AG10803 (cell line): ENCODE data around the gene RABGGTA.

Experiments used
- DNase-seq: peaks from one replicate; pipeline ENCODE4 v3.0.0; 2010; ENCODE audit warnings: low read depth
- H3K4me3 ChIP-seq: 2 replicates; pipeline ENCODE4 v1.5.1; 2011; ENCODE audit warnings: mild to moderate bottlenecking, low read length, control low read depth
- CTCF ChIP-seq: conservative IDR thresholded peaks from 2 replicates; pipeline ENCODE4 v1.5.1; 2011; ENCODE audit warnings: mild to moderate bottlenecking, low read length, control low read depth, inconsistent platforms

The RABGGTA gene

GRCh38 chr14:24236689-24237462 is 34.5 kb downstream of the RABGGTA start:
- no peak for TF ChIP-seq CTCF
- no peak overlapping the region for H3K4me3 ChIP-seq
- no peak for DNase-seq

- DNase-seq = no peak
- H3K4me3 ChIP-seq = no peak overlapping the region
- no peak for TF ChIP-seq CTCF
Observed at GRCh38 chr14:24235804-24236688, 35.4 kb downstream of the RABGGTA start.

GRCh38 chr14:24234095-24235005 is 37.0 kb downstream of the RABGGTA start:
- no peak for DNase-seq
- H3K4me3 ChIP-seq = no peak overlapping the region
- TF ChIP-seq CTCF = no peak

GRCh38 chr14:24233538-24233866 is 37.9 kb downstream of the RABGGTA start:
- no peak for TF ChIP-seq CTCF
- DNase-seq = no peak
- H3K4me3 ChIP-seq = peak overlapping the region; percentile 96

GRCh38 chr14:24232645-24233537 is 38.5 kb downstream of the RABGGTA start, which contains the start of gene GMPR2:
GMPR2 (plus strand) TSS chr14:24232929; CDS start chr14:24233254, 325 bp downstream.
- TF ChIP-seq CTCF = no peak
- no peak for DNase-seq
- H3K4me3 ChIP-seq = peak within 1 kb of the TSS; percentile 96

- DNase-seq = peak; percentile 97
- peak within 1 kb of the TSS; percentile 96 for H3K4me3 ChIP-seq
- no peak for TF ChIP-seq CTCF
Observed at GRCh38 chr14:24232121-24232644, 39.2 kb downstream of the RABGGTA start, which contains the start of gene NEDD8. NEDD8 (minus strand) TSS chr14:24232367; CDS start chr14:24232267, 100 bp downstream.
